GM12892 (cell line): ENCODE measurements around the gene PTTG1IP2.

Experiments used
- POLR2A ChIP-seq: IDR thresholded peaks from 2 replicates; pipeline ENCODE4 v1.6.1; 2011; ENCODE audit warnings: low read depth, low read length, control low read depth
- POLR2AphosphoS5 ChIP-seq: IDR thresholded peaks from 2 replicates; pipeline ENCODE4 v1.6.1; 2011; ENCODE audit warnings: low read depth, low read length, control low read depth
- TAF1 ChIP-seq: IDR thresholded peaks from 2 replicates; pipeline ENCODE4 v1.6.1; 2011; ENCODE audit warnings: low read depth, mild to moderate bottlenecking, control low read depth, low read length, borderline replicate concordance

GRCh38 chr7:90484706-90485105 lies 15.3 kb downstream of the PTTG1IP2 start:
- TF ChIP-seq POLR2A: no peak
- TF ChIP-seq POLR2AphosphoS5: no peak
- no peak for TF ChIP-seq TAF1
